ENCODE results near the gene GGN.

The GGN gene

GRCh38 chr19:38336638-38337359 lies 51.0 kb downstream of the GGN start:
- Histone ChIP-seq H3K9me3 (ENCODE audit: low read length) (no peaks in the 10 kb centered on the region), H3K27ac (ENCODE audit: low read depth, low read length) (peak overlapping the region; percentile 90), H3K4me3 (ENCODE audit: low read depth in 1 of 2, low read length in 2 of 2) (peak overlapping the region; percentile 71 to 85), H3K36me3 (ENCODE audit: insufficient read depth, low read length) (peaks cover 8% of the 10 kb centered on the region), H3K9ac (ENCODE audit: low read length) (peak overlapping the region; percentile 57), H3K27me3 (ENCODE audit: control insufficient read depth in 1 of 2, insufficient read depth in 2 of 2, low read length in 2 of 2) (no peaks in the 10 kb centered on the region), H3K4me1 (ENCODE audit: insufficient read depth, low read length) (peaks cover 4% of the 10 kb centered on the region)

DNA sequence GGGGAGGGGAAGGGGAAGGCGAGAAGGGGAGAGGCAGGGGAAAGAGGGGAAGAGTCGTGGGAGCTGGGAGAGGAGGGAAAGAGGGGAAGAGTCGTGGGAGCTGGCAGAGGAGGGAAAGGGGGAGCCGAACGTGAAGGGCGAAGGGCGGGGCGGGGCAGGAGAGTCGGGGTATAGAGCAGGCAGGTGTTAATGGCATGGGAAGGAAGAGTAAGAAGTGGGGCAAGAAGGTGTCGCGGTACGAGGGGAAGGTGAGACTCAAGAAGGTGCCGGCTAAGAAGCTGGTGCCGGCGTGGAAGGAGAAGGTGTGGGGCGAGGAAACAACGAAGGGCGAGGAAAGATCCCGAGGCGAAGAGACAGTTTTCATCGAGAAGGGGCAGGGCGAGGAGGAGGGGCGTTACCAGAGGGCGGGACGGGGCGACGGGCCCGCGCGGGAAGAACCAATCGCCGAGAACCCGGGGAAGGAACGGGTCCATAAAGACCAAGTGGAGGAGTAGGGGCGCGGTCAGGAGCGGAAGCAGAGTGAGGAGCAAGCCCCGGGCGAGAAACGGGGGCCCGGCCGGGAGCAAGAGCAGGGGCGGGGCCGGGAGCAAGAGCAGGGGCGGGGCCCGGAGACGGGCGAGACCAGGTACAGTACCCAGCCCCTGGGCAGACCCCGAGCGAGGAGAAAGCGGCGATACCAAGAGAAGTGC lies 51.7 kb downstream of the GGN start:
- no peaks in the 10 kb centered on the region for H3K27me3 ChIP-seq (ENCODE audit: control insufficient read depth in 1 of 2, insufficient read depth in 2 of 2, low read length in 2 of 2)
- no peaks in the 10 kb centered on the region for H3K9me3 ChIP-seq (ENCODE audit: low read length)
- H3K9ac ChIP-seq (ENCODE audit: low read length): peak overlapping the region; percentile 57

More for the DNA sequence above, 51.7 kb downstream of the GGN start:
- H3K36me3 ChIP-seq (ENCODE audit: insufficient read depth, low read length): peaks cover 7% of the 10 kb centered on the region
- H3K27ac ChIP-seq (ENCODE audit: low read depth, low read length): peak overlapping the region; percentile 90
- H3K4me3 ChIP-seq (ENCODE audit: low read depth in 1 of 2, low read length in 2 of 2): peak overlapping the region; percentile 71 to 85
- peaks cover 4% of the 10 kb centered on the region for H3K4me1 ChIP-seq (ENCODE audit: insufficient read depth, low read length)

Data from muscle layer of colon (tissue), 2 donors.